Parathyroid adenoma (tissue), 2 donors: Measurements from ENCODE around the gene KCTD3.

Experiments used
- H2AFZ ChIP-seq: fragments of 300-600 bp; sonication (generic); one replicate; pipeline ENCODE4 v1.7.0; 2017; ENCODE audit warnings: antibody characterized with exemption, mild to moderate bottlenecking
- H3K27ac ChIP-seq: fragments of 300-600 bp; sonication (generic); one replicate; pipeline ENCODE4 v1.7.0; 2017
- H3K27me3 ChIP-seq: fragments of 300-600 bp; sonication (generic); one replicate; pipeline ENCODE4 v1.7.0; 2017; ENCODE audit warnings: low read length; ENCODE audit not compliant: control insufficient read depth, insufficient read depth
- H3K36me3 ChIP-seq: fragments of 300-600 bp; sonication (generic); one replicate; pipeline ENCODE4 v1.7.0; 2017; ENCODE audit warnings: low read length; ENCODE audit not compliant: control insufficient read depth, insufficient read depth
- H3K4me1 ChIP-seq: fragments of 300-600 bp; sonication (generic); one replicate; pipeline ENCODE4 v1.7.0; 2017; ENCODE audit warnings: control low read depth
- H3K4me2 ChIP-seq: fragments of 300-600 bp; sonication (generic); one replicate; pipeline ENCODE4 v1.7.0; 2017; ENCODE audit warnings: low read length
- H3K4me3 ChIP-seq: fragments of 300-600 bp; sonication (generic); one replicate; pipeline ENCODE4 v1.7.0; 2017; ENCODE audit warnings: low read depth, low read length
- H3K79me2 ChIP-seq: fragments of 300-600 bp; sonication (generic); one replicate; pipeline ENCODE4 v1.7.0; 2017; ENCODE audit warnings: control low read depth
- H3K9ac ChIP-seq: fragments of 300-600 bp; sonication (generic); one replicate; pipeline ENCODE4 v1.7.0; 2017; ENCODE audit warnings: mild to moderate bottlenecking
- H3K9me3 ChIP-seq: fragments of 300-600 bp; sonication (generic); one replicate; pipeline ENCODE4 v1.7.0; 2017; ENCODE audit warnings: low read length; ENCODE audit not compliant: control insufficient read depth
- TF ChIP-seq, protein P1 (sequence below): fragments of 300-600 bp; sonication (generic); IDR thresholded peaks from one replicate; pipeline ENCODE4 v1.7.0; 2017; ENCODE audit warnings: antibody characterized with exemption, mild to moderate bottlenecking
- donor health status: primary hyperparathyroidism.

Gene KCTD3

DNA sequence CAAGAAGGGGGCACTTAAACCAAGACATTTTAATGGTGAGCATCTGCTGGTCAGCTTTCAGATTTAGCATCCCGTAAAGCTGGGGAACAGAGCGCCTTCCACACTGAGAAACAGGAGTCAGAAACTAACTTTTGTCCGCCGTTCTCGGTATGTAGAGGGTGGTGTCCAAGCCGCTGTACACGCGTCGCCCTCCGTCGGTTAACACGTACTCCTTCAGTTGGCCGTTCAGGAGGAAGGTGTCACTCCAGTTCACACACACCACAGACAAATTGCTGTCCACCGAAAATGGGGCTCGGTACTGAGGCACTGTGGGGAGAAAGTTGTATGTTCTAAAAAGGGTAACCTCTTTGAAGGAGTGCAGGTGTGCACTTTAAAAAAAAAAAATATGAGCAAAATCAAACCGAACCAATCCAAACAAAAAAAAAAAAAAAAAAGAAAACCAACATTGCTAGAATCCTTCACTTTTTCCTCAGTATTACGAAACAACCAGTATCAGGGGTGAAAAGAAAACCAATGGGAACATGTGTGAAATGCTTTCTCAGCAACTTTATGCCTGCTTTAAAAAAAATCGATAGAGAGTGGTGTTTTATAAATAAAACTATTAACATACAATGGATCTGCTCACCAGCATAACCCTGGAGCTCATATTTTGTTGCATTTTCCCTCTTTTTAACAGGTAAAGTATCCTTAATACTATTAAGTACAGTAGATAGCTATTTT is 73.5 kb downstream of the KCTD3 start:
- H3K9ac ChIP-seq, result no peak overlapping the region
- no peaks in the 10 kb centered on the region for H3K4me1 ChIP-seq
- no peak overlapping the region for H3K27ac ChIP-seq
- no peak overlapping the region for H3K4me2 ChIP-seq
- H3K4me3 ChIP-seq, result no peak overlapping the region
- no peaks in the 10 kb centered on the region for H3K9me3 ChIP-seq
- TF ChIP-seq, protein P1, sequence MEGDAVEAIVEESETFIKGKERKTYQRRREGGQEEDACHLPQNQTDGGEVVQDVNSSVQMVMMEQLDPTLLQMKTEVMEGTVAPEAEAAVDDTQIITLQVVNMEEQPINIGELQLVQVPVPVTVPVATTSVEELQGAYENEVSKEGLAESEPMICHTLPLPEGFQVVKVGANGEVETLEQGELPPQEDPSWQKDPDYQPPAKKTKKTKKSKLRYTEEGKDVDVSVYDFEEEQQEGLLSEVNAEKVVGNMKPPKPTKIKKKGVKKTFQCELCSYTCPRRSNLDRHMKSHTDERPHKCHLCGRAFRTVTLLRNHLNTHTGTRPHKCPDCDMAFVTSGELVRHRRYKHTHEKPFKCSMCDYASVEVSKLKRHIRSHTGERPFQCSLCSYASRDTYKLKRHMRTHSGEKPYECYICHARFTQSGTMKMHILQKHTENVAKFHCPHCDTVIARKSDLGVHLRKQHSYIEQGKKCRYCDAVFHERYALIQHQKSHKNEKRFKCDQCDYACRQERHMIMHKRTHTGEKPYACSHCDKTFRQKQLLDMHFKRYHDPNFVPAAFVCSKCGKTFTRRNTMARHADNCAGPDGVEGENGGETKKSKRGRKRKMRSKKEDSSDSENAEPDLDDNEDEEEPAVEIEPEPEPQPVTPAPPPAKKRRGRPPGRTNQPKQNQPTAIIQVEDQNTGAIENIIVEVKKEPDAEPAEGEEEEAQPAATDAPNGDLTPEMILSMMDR, result no peak
- no peaks in the 10 kb centered on the region for H3K27me3 ChIP-seq
- no peaks in the 10 kb centered on the region for H3K36me3 ChIP-seq
- no peaks in the 10 kb centered on the region for H3K79me2 ChIP-seq
- H2AFZ ChIP-seq, result no peak overlapping the region

DNA sequence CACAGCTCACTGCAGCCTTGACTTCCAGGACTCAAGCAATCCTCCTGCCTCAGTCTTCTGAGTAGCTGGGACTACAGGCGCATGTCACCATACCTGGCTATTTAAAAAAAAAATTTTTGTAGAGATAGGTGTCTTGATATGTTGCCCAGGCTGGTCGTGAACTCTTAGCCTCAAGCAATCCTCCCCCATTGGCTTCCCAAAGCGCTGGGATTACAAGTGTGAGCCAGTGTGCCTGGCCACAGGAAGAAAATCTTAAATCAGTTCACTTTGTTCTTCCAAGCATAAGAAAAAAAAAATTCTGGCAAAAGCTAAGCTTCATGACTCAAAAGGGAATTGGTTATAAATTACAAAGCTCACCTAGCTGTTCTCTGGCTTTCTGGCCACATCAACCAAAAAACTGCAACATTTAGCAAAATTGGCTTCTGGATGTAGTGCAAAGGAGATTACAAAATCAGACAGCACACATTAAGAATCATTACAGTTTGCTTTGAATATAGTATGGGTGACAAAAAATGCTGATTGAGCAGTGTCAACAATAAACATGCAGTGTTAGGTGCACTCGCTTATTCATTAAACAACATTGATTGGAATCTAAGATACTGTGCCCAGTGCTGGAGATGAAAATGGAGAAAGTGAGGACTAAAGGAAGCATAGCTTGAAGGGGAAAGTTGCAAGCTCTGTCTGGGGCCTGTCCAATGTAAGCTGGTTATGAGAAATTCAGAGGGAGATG is 76.7 kb downstream of the KCTD3 start:
- no peaks in the 10 kb centered on the region for H3K36me3 ChIP-seq
- no peak overlapping the region for H2AFZ ChIP-seq
- H3K79me2 ChIP-seq, result no peaks in the 10 kb centered on the region
- no peak overlapping the region for H3K27ac ChIP-seq
- no peaks in the 10 kb centered on the region for H3K4me1 ChIP-seq
- no peak overlapping the region for H3K9ac ChIP-seq
- no peak overlapping the region for H3K4me2 ChIP-seq
- H3K27me3 ChIP-seq, result no peaks in the 10 kb centered on the region
- no peak overlapping the region for H3K4me3 ChIP-seq
- no peaks in the 10 kb centered on the region for H3K9me3 ChIP-seq
- TF ChIP-seq, protein P1, result no peak

DNA sequence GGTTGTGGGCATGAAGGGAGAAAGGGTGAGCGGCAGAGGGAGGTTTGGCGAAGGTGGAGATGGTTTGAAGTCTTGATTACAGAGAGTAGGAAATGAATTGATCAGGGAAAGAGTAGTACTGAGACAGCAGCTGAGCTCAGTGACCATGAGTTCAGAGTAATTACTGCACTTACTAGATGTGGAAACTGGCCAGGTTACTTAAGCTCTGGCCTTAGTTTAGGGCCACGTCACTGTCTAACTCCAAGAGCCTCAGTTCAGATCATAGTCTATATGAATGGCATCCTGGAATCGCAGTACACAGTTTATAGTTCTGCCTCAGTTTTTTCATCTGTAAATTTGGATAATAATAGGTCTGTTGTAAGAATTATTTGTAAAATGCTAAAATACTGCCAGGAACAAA is 78.1 kb downstream of the KCTD3 start:
- Histone ChIP-seq H3K9me3 (no peaks in the 10 kb centered on the region), H2AFZ (no peak overlapping the region), H3K9ac (no peak overlapping the region), H3K27ac (no peak overlapping the region), H3K4me3 (no peak overlapping the region), H3K79me2 (no peaks in the 10 kb centered on the region), H3K36me3 (no peaks in the 10 kb centered on the region), H3K4me1 (no peaks in the 10 kb centered on the region), H3K4me2 (no peak overlapping the region), H3K27me3 (no peaks in the 10 kb centered on the region)
- TF ChIP-seq, protein P1, result no peak

DNA sequence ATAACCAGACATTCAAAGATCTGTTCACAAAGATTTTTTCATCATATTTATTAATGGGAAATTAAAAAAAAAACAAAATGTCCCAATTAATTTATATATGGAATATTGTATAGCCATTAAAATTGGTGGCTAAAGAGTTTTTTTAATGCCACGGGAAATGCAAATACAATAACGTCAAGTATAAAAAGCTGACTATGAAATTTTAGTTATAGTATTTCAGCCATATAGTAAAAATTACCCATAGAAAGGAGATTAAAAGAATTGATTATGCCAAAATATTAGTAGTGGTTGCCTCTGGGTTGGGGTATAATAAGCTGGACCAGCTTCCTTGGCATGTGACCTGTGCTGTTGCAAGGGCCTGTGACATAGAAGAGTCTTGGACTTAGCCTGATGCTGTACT is 78.8 kb downstream of the KCTD3 start:
- Histone ChIP-seq H2AFZ (no peak overlapping the region), H3K4me2 (no peak overlapping the region), H3K27ac (no peak overlapping the region), H3K9ac (no peak overlapping the region), H3K4me3 (no peak overlapping the region), H3K4me1 (no peaks in the 10 kb centered on the region), H3K36me3 (no peaks in the 10 kb centered on the region), H3K9me3 (no peaks in the 10 kb centered on the region), H3K79me2 (no peaks in the 10 kb centered on the region), H3K27me3 (no peaks in the 10 kb centered on the region)
- TF ChIP-seq, protein P1, result no peak
